NCI-H2227 treated with DMSO at 0.1 percent for 48 hours (cell line): ENCODE measurements around the gene F8A3.
"Not testable (repeated sequence)": the region's sequence is repeated elsewhere in the genome, so short reads cannot be mapped to it uniquely, and the experiment has no call there.

ENCODE experiments used
- DNase-seq: peaks from one replicate; lab custom pipeline; 2025; lab: John Stamatoyannopoulos, UW

Gene F8A3

GRCh38 chrX:155458471-155458870 is at the start of gene F8A3:
Gene F8A3, minus strand, starts transcription at chrX:155458620. Its CDS starts 20 bp downstream, at chrX:155458600.
- not testable (repeated sequence) for DNase-seq

- DNase-seq: no peak
Observed at GRCh38 chrX:155505296-155505695, 46.9 kb upstream of the F8A3 start.

DNA sequence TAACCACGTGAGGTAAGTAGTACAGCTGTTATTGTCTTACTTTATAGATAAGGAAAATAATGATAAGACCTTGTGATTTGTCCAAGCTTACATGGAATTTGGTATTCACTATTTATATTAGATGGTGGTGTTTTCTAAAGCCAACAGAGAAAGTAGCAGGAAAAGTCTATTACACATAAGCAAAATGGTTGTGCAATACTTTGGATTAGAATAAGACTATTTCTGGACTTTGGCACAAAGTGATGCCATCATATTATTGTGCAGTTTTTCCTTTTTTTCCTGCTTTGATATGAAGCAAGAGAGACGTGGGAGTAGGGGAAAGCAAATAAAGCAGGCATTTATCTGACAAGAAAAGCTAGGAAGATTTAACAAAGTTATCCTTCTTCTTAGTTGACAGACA is 36.7 kb upstream of the F8A3 start:
- DNase-seq: not testable (repeated sequence)

- DNase-seq: not testable (repeated sequence)
Observed at GRCh38 chrX:155491421-155491820, 33.0 kb upstream of the F8A3 start.

GRCh38 chrX:155477136-155477535 is 18.7 kb upstream of the F8A3 start:
- not testable (repeated sequence) for DNase-seq

GRCh38 chrX:155466269-155466938 is 8.0 kb upstream of the F8A3 start:
- not testable (repeated sequence) for DNase-seq

DNA sequence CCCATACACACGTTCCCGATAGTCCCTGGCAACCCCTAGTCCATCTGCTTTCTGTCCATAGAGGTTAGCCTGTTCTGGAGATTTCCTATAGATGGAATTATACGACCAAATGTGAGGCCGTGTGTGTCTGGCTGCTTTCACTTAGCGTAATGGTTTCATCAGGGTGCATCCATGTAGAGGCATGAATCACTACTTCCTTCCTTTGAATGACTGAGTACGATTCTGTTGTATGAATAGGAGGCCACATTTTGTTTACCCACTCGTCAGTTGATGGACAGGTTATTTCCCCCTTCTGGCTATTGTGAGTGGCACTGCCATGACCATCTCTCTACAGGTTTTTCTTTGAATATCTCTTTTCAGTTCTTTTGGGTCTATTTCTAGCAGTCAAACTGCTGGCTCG is 2.1 kb upstream of the F8A3 start:
- DNase-seq: not testable (repeated sequence)

DNA sequence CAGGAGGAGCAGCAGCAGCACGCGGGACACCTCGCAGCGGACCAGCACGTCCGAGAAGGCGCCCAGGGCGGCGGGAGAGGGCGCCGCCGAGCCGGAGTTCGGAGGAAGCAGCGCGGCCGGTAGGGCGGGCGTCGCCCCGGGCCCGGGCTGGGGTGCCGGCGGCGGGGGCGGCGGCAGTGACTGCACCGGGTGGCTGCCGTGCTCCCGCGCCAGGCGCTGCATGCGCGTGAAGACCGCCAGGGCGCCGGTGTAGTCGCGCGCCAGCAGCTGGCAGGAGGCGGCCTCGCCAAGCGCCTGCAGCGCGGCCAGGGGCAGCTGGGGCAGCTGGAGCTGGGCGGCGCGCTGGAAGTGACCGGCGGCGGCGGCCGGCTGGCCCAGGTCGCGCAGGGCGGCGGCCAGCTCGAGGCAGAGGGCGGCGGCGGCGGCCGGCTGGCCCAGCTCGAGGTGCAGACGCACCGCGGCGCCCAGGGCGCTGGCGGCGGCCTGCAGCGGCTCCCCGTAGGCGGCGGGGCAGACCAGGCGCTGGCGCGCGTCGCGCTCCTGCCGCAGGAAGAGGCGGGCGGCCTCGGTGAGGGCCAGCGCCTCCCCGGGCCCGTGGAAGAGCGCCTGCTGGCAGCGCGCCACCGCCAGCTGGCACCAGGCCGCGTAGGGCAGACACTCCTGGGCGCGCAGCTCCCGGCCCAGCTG is 516 bp downstream of the F8A3 start:
- DNase-seq: not testable (repeated sequence)

- DNase-seq: no peak
Observed at GRCh38 chrX:155441097-155441496, 17.3 kb downstream of the F8A3 start.

- DNase-seq: no peak
Observed at GRCh38 chrX:155435744-155436112, 22.7 kb downstream of the F8A3 start.

GRCh38 chrX:155434906-155435743 is 23.3 kb downstream of the F8A3 start:
- DNase-seq: no peak

GRCh38 chrX:155417769-155418168 is 40.7 kb downstream of the F8A3 start:
- no peak for DNase-seq
